ENCODE data around the gene KIF5A.

KIF5A gene

GRCh38 chr12:57526477-57527126 is 23.2 kb upstream of the KIF5A start (continued):
- TF ChIP-seq, protein P1, sequence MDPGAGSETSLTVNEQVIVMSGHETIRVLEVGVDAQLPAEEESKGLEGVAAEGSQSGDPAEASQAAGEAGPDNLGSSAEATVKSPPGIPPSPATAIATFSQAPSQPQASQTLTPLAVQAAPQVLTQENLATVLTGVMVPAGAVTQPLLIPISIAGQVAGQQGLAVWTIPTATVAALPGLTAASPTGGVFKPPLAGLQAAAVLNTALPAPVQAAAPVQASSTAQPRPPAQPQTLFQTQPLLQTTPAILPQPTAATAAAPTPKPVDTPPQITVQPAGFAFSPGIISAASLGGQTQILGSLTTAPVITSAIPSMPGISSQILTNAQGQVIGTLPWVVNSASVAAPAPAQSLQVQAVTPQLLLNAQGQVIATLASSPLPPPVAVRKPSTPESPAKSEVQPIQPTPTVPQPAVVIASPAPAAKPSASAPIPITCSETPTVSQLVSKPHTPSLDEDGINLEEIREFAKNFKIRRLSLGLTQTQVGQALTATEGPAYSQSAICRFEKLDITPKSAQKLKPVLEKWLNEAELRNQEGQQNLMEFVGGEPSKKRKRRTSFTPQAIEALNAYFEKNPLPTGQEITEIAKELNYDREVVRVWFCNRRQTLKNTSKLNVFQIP (CRISPR knock-in tag; IDR thresholded peaks at IDR 0.05; ENCODE audit: borderline replicate concordance, low read depth) = no peak
- TF ChIP-seq BACH2 (CRISPR knock-in tag; IDR thresholded peaks at IDR 0.05; ENCODE audit: borderline replicate concordance) (no peak), ESRRG (CRISPR knock-in tag; IDR thresholded peaks at IDR 0.05) (no peak), TOX (CRISPR knock-in tag; IDR thresholded peaks at IDR 0.05; ENCODE audit: borderline replicate concordance) (no peak)
- TF ChIP-seq, protein P2, sequence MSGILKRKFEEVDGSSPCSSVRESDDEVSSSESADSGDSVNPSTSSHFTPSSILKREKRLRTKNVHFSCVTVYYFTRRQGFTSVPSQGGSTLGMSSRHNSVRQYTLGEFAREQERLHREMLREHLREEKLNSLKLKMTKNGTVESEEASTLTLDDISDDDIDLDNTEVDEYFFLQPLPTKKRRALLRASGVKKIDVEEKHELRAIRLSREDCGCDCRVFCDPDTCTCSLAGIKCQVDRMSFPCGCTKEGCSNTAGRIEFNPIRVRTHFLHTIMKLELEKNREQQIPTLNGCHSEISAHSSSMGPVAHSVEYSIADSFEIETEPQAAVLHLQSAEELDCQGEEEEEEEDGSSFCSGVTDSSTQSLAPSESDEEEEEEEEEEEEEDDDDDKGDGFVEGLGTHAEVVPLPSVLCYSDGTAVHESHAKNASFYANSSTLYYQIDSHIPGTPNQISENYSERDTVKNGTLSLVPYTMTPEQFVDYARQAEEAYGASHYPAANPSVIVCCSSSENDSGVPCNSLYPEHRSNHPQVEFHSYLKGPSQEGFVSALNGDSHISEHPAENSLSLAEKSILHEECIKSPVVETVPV (CRISPR knock-in tag; IDR thresholded peaks at IDR 0.05) = no peak

DNA sequence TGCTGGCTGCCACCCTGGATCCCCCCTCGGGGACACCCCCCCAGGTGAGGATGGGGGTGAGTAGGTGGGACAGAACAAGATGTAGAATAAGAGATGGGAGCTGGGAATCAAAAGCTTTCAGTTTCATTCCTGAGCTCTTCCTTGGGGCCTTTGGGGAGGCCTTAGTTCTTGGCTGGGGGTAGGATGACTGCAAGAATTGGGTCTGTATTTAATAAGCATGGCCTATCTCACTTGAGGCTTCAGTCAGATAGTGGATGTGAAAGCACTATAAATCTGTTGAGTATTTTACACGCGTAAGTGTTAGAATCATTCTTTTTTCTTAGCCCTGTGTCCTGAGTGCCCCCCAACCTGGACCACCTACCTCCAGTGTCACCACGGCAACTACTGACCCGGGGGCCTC is 22.7 kb upstream of the KIF5A start:
- no peak for ATAC-seq
- TF ChIP-seq, protein P3, sequence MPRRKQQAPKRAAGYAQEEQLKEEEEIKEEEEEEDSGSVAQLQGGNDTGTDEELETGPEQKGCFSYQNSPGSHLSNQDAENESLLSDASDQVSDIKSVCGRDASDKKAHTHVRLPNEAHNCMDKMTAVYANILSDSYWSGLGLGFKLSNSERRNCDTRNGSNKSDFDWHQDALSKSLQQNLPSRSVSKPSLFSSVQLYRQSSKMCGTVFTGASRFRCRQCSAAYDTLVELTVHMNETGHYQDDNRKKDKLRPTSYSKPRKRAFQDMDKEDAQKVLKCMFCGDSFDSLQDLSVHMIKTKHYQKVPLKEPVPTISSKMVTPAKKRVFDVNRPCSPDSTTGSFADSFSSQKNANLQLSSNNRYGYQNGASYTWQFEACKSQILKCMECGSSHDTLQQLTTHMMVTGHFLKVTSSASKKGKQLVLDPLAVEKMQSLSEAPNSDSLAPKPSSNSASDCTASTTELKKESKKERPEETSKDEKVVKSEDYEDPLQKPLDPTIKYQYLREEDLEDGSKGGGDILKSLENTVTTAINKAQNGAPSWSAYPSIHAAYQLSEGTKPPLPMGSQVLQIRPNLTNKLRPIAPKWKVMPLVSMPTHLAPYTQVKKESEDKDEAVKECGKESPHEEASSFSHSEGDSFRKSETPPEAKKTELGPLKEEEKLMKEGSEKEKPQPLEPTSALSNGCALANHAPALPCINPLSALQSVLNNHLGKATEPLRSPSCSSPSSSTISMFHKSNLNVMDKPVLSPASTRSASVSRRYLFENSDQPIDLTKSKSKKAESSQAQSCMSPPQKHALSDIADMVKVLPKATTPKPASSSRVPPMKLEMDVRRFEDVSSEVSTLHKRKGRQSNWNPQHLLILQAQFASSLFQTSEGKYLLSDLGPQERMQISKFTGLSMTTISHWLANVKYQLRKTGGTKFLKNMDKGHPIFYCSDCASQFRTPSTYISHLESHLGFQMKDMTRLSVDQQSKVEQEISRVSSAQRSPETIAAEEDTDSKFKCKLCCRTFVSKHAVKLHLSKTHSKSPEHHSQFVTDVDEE (CRISPR knock-in tag; IDR thresholded peaks at IDR 0.05) = no peak
- TF ChIP-seq CSDC2 (CRISPR knock-in tag; IDR thresholded peaks at IDR 0.05) (no peak), ESRRG (CRISPR knock-in tag; IDR thresholded peaks at IDR 0.05) (no peak), ZNF8 (CRISPR knock-in tag; IDR thresholded peaks at IDR 0.05) (no peak), OSR1 (CRISPR knock-in tag; IDR thresholded peaks at IDR 0.05) (no peak), ISL1 (CRISPR knock-in tag; IDR thresholded peaks at IDR 0.05) (no peak), PPARA (CRISPR knock-in tag; IDR thresholded peaks at IDR 0.05; ENCODE audit: borderline replicate concordance) (no peak), ZNF565 (CRISPR knock-in tag; conservative IDR thresholded peaks at IDR 0.05; ENCODE audit: low read depth) (no peak), ZC3H10 (CRISPR knock-in tag; IDR thresholded peaks at IDR 0.05) (no peak), ZFP3 (CRISPR knock-in tag; IDR thresholded peaks at IDR 0.05) (no peak)
- TF ChIP-seq, protein P1 (CRISPR knock-in tag; IDR thresholded peaks at IDR 0.05; ENCODE audit: borderline replicate concordance, low read depth) = no peak

DNA sequence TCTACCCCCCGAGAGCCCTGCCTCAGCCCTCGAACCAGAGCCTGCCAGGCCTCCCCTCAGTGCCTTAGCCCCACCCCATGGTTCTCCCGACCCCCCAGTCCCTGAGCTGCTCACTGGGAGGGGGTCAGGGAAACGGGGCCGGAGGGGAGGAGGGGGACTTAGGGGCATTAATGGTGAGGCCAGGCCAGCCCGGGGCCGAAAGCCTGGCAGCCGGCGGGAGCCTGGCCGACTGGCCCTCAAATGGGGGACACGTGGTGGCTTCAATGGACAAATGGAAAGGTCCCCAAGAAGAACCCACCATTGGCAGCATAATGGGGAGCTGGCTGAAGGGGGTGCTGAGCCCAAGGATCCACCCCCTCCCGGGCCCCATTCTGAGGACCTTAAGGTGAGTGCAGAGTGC is 21.7 kb upstream of the KIF5A start:
- ATAC-seq = no peak
- TF ChIP-seq GLIS3 (CRISPR knock-in tag; IDR thresholded peaks at IDR 0.05) (no peak), ZC3H10 (CRISPR knock-in tag; IDR thresholded peaks at IDR 0.05) (no peak), CSDC2 (CRISPR knock-in tag; IDR thresholded peaks at IDR 0.05) (no peak), TCF4 (CRISPR knock-in tag; IDR thresholded peaks at IDR 0.05; ENCODE audit: borderline replicate concordance) (no peak), TOX (CRISPR knock-in tag; IDR thresholded peaks at IDR 0.05; ENCODE audit: borderline replicate concordance) (no peak), ISL1 (CRISPR knock-in tag; IDR thresholded peaks at IDR 0.05) (no peak), PATZ1 (CRISPR knock-in tag; IDR thresholded peaks at IDR 0.05; ENCODE audit: borderline replicate concordance) (no peak), OSR1 (CRISPR knock-in tag; IDR thresholded peaks at IDR 0.05) (no peak), PPARA (CRISPR knock-in tag; IDR thresholded peaks at IDR 0.05; ENCODE audit: borderline replicate concordance) (no peak), RARB (CRISPR knock-in tag; IDR thresholded peaks at IDR 0.05) (no peak), ZNF565 (CRISPR knock-in tag; conservative IDR thresholded peaks at IDR 0.05; ENCODE audit: low read depth) (no peak), ZFP3 (CRISPR knock-in tag; IDR thresholded peaks at IDR 0.05) (no peak), BACH2 (CRISPR knock-in tag; IDR thresholded peaks at IDR 0.05; ENCODE audit: borderline replicate concordance) (no peak), ARNTL (CRISPR knock-in tag; IDR thresholded peaks at IDR 0.05; ENCODE audit: borderline replicate concordance, low read depth) (no peak)
- TF ChIP-seq, protein P4, sequence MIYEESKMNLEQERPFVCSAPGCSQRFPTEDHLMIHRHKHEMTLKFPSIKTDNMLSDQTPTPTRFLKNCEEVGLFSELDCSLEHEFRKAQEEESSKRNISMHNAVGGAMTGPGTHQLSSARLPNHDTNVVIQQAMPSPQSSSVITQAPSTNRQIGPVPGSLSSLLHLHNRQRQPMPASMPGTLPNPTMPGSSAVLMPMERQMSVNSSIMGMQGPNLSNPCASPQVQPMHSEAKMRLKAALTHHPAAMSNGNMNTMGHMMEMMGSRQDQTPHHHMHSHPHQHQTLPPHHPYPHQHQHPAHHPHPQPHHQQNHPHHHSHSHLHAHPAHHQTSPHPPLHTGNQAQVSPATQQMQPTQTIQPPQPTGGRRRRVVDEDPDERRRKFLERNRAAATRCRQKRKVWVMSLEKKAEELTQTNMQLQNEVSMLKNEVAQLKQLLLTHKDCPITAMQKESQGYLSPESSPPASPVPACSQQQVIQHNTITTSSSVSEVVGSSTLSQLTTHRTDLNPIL (CRISPR knock-in tag; IDR thresholded peaks at IDR 0.05; ENCODE audit: low read depth) = no peak
- TF ChIP-seq, protein P3 (CRISPR knock-in tag; IDR thresholded peaks at IDR 0.05) = no peak
- TF ChIP-seq, protein P2 (CRISPR knock-in tag; IDR thresholded peaks at IDR 0.05) = no peak

All from SK-N-SH treated with all-trans-retinoic acid at 6 μM for 48 hours (cell line).